Nephron (organoid): ENCODE results near the gene PLEKHG4.

ENCODE experiments used
- H3K27ac Mint-ChIP-seq, 3 experiments: 2 replicates each; pipeline ENCODE4 v1.8.0; 2020; ENCODE audit warnings: mixed read lengths in 3 of 3, mild to moderate bottlenecking in 2 of 3, moderate library complexity in 1 of 3
- H3K27me3 Mint-ChIP-seq: 2 replicates; pipeline ENCODE4 v1.8.0; 2021; ENCODE audit warnings: low read depth, mild to moderate bottlenecking, moderate library complexity, mixed read lengths
- H3K36me3 Mint-ChIP-seq: 2 replicates; pipeline ENCODE4 v1.8.0; 2020; ENCODE audit warnings: low read depth, mixed read lengths
- H3K4me1 Mint-ChIP-seq: 2 replicates; pipeline ENCODE4 v1.8.0; 2020; ENCODE audit warnings: mixed read lengths
- H3K4me3 Mint-ChIP-seq, 3 experiments: 2 replicates each; pipeline ENCODE4 v1.8.0; 2020; ENCODE audit warnings: mild to moderate bottlenecking in 3 of 3, mixed read lengths in 3 of 3, moderate library complexity in 2 of 3
- H3K9me3 Mint-ChIP-seq: 2 replicates; pipeline ENCODE4 v1.8.0; 2020; ENCODE audit warnings: mixed read lengths
- TF ChIP-seq, protein P1 (sequence below), 3 experiments: fragments of 200-600 bp; sonication (generic); IDR thresholded peaks; one replicate each; pipeline ENCODE4 v1.5.0; 2021; ENCODE audit warnings: antibody characterized with exemption in 3 of 3; ENCODE audit not compliant: unreplicated experiment in 3 of 3

PLEKHG4 gene

GRCh38 chr16:67336648-67337047 is 57.3 kb downstream of the PLEKHG4 start:
- no peaks in the 10 kb centered on the region for H3K36me3 Mint-ChIP-seq
- peaks cover 13% of the 10 kb centered on the region for H3K9me3 Mint-ChIP-seq
- TF ChIP-seq, protein P1, sequence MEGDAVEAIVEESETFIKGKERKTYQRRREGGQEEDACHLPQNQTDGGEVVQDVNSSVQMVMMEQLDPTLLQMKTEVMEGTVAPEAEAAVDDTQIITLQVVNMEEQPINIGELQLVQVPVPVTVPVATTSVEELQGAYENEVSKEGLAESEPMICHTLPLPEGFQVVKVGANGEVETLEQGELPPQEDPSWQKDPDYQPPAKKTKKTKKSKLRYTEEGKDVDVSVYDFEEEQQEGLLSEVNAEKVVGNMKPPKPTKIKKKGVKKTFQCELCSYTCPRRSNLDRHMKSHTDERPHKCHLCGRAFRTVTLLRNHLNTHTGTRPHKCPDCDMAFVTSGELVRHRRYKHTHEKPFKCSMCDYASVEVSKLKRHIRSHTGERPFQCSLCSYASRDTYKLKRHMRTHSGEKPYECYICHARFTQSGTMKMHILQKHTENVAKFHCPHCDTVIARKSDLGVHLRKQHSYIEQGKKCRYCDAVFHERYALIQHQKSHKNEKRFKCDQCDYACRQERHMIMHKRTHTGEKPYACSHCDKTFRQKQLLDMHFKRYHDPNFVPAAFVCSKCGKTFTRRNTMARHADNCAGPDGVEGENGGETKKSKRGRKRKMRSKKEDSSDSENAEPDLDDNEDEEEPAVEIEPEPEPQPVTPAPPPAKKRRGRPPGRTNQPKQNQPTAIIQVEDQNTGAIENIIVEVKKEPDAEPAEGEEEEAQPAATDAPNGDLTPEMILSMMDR (IDR thresholded peaks at IDR 0.05; ENCODE audit: unreplicated experiment in 3 of 3) = no peak

More at GRCh38 chr16:67336648-67337047, 57.3 kb downstream of the PLEKHG4 start:
- Mint-ChIP-seq H3K4me3 (no peak overlapping the region), H3K27ac (no peak overlapping the region), H3K27me3 (no peaks in the 10 kb centered on the region), H3K4me1 (no peaks in the 10 kb centered on the region)
